ENCODE results near the gene JMJD8. TPM values are rescaled to one million over a fixed set of nuclear protein-coding genes. Genes with fewer than 3 reads are reported as not detected.

The JMJD8 gene
- total and polyA plus RNA-seq, 5 experiments from 2014 or later = 31.7 to 62.8 (median 41.2) TPM

DNA sequence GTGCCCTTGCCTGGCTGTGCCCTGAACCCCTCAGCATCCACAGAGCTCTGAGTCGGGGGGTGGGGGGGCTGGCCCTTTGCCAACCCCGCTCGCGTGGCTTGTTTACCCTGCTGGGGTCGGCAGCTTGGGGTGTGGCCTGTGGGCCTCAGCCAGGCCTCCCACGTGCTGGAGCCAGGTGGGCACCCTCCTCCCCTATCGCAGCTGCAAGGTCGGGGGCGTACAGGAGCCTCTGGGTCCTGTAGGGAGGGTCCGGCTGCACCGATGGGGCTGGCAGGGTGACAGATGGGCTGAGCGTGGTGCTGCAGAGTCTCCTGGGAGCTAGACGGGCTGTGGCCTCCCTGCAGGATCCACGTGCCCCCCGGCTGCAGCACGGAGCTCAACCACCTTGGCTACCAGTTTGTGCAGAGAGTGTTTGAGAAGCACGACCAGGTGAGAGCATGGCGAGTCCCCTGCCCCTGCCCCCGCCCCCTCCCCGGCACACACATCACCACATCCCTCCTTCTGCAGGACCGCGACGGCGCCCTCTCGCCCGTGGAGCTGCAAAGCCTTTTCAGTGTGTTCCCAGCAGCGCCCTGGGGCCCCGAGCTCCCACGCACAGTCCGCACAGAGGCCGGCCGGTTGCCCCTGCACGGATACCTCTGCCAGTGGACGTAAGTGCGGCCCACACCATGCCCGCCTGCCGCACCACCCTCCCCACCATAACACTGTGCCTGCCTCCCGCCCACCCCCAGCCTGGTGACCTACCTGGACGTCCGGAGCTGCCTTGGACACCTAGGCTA, 12.6 kb downstream of the JMJD8 start:
- ATAC-seq (no peak), DNase-seq (no peak)
- peak overlapping the region in 2 of 10 donors; percentile 9 to 58 for H3K4me3 Mint-ChIP-seq
- H3K36me3 Mint-ChIP-seq = peaks cover 0 to 19% (median 0%) of the 10 kb centered on the region in 3 donors
- POLR2A ChIA-PET = interaction anchor here (0.6 to 7.9 kb wide), 3 partner anchors 9 to 650 kb away, joined by 3 to 95 read pairs (median 4); partner anchors contain the start of genes JMJD8, STUB1 and WDR24
- H3K9me3 Mint-ChIP-seq = no peaks in the 10 kb centered on the region
- no peak overlapping the region for H3K27ac Mint-ChIP-seq
- peaks cover 0 to 2% (median 0%) of the 10 kb centered on the region in 5 donors for H3K27me3 Mint-ChIP-seq
- H3K4me1 Mint-ChIP-seq = peaks cover 1 to 27% (median 16%) of the 10 kb centered on the region in 4 donors

DNA sequence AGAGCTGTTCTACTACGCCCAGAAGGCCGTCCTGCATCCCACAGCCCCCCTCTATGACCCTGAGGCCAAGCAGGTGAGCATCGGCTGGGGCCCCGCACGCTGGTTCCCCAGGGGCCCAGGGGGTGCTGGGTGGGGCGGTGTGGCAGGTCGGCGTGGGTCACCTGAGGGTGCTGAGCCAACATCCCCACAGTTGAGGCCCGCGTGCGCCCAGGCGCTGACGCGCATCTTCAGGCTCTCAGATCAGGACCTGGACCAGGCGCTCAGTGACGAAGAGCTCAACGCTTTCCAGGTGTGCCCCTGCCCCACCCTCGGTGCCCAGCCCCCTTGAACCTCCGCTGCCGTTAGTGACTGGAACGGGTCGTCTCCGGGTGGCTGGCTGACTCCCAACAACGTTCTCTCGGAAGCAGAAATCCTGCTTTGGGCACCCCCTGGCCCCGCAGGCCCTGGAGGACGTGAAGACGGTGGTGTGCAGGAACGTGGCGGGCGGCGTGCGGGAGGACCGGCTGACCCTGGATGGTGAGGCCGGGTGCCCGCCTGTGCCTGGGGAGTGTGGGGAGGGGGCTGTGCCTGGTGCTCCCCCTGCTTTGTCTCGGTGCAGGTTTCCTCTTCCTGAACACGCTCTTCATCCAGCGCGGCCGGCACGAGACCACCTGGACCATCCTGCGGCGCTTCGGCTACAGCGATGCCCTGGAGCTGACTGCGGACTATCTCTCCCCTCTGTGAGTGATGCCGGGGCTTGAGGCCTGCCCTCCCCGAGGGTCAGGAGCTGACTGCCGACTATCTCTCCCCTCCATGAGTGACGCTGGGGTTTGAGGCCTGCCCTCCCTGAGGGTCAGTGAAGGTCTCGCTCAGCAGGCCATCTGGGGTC, 13.4 kb downstream of the JMJD8 start:
- peaks cover 0 to 19% (median 0%) of the 10 kb centered on the region in 3 donors for H3K36me3 Mint-ChIP-seq
- H3K9me3 Mint-ChIP-seq = no peaks in the 10 kb centered on the region
- no peaks in the 10 kb centered on the region for H3K27me3 Mint-ChIP-seq
- POLR2A ChIA-PET = interaction anchor here (0.6 to 7.9 kb wide), 5 partner anchors 10 to 651 kb away, joined by 3 to 95 read pairs (median 4); partner anchors contain the start of genes JMJD8, METTL26, STUB1 and WDR24
- peak overlapping the region in 4 of 10 donors; percentile 18 to 58 (median 48) for H3K4me3 Mint-ChIP-seq
- H3K27ac Mint-ChIP-seq = no peak overlapping the region
- ATAC-seq (no peak), DNase-seq (no peak)
- peaks cover 1 to 26% (median 16%) of the 10 kb centered on the region in 4 donors for H3K4me1 Mint-ChIP-seq

DNA sequence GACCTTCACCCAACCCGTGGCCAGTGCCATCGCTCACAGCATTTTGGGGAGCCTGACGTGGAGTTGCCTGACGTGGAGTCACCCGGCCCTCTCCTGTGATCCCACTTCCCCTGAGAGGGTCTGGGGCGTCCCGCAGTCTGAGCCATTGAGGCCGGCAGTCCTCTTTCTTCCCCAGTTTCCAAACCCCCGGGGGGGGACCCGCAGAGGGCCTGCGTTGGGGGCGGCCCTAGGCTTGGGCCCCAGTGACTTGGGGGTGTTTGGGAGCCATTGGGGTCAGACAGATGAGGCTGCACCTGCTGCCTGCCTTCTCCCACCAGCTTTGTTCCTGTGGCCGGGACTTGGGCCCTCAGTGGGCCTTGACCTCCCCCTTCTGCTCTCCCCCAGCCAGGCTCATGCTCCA, 14.5 kb downstream of the JMJD8 start:
- H3K4me1 Mint-ChIP-seq = peaks cover 1 to 19% (median 10%) of the 10 kb centered on the region in 4 donors
- no peak for DNase-seq
- ATAC-seq = no peak

DNA sequence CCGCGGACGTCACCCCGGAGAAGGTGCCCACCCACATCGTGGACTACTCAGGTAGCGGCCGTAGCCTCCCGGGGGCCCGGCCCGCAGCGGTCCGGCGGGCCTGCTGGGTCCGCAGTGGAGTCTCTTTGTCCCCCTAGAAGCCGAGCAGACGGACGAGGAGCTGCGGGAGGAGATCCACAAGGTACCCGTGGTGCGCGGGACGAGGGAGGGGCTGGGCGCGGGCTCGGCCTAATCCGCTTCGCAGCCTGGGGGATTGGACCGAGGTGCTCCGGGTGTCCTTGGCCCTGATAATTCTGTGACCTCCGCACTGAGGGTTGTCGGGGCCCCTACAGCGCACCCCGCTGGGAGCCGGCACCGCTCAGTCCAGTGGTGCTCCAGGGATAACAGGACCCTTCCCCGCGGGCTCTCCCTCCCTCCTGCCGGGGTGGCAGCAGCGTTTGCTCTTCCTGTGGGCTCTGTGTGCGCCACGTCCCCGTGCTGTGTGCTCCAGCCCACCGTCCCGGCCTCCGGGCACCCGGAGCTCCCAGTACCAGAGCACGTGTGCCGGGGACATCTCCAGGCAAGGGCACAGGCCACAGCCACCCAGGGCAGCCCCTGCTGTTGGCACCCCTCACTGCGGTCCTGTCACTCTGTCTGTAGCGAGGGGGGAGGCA, 15.5 kb downstream of the JMJD8 start:
- Mint-ChIP-seq H3K27me3 (no peaks in the 10 kb centered on the region), H3K4me1 (peaks cover 0 to 19% (median 10%) of the 10 kb centered on the region in 4 donors), H3K4me3 (peak overlapping the region; percentile 56 to 85 (median 76)), H3K9me3 (no peaks in the 10 kb centered on the region), H3K36me3 (peaks cover 0 to 18% (median 0%) of the 10 kb centered on the region in 3 donors), H3K27ac (peak overlapping the region in 6 of 10 donors; percentile 68 to 80 (median 70))
- ATAC-seq (peak; percentile 11 to 14), DNase-seq (no peak)
- POLR2A ChIA-PET = interaction anchor here (1.1 to 7.9 kb wide), 8 partner anchors 12 to 71 kb away, joined by 3 to 95 read pairs (median 8); partner anchors contain the start of genes JMJD8, METTL26, STUB1 and WDR24

More for the DNA sequence above, 14.5 kb downstream of the JMJD8 start:
- Mint-ChIP-seq H3K27me3 (no peaks in the 10 kb centered on the region), H3K4me3 (peak overlapping the region in 9 of 10 donors; percentile 11 to 85 (median 39)), H3K36me3 (peaks cover 0 to 18% (median 0%) of the 10 kb centered on the region in 3 donors), H3K27ac (peak overlapping the region in 4 of 10 donors; percentile 43 to 75 (median 60)), H3K9me3 (no peaks in the 10 kb centered on the region)
- POLR2A ChIA-PET = interaction anchor here (1.0 to 7.9 kb wide), 3 partner anchors 11 to 33 kb away, joined by 3 to 95 read pairs (median 16); partner anchors contain the start of genes JMJD8, METTL26 and STUB1

DNA sequence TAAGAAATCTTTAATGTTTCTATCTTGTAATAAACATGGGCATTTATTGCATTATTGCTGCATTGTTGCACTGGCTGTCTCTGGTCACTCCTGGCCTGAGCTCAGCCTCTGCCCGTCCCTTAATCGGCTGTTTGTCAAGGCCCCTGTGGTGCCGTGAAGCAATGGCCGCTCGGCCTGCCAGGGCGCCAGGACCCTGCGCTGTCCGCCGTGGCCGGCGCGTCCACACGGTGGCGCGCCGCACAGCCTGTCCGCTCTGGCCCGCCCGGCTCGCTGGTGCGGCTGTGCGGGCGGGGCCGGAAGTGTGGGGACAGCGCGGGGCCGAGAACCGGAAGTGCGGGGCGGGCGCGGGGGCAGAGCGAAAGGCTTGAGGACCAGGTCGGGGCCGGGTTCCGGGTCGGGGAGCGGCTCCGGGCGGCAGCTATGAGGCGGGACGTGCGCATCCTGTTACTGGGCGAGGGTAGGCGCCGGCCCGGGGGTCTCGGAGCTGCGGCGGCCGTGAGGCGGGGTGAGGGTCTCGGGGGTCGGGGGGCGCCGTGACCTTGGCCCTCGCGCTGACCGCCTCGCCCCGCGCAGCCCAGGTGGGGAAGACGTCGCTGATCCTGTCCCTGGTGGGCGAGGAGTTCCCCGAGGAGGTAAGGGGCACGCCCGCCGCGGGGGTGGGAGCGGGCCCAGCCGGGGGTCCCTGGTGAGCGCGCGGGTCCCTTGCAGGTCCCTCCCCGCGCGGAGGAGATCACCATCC, 16.2 kb downstream of the JMJD8 start, which contains the start of gene RHOT2:
RHOT2 (plus strand) TSS at position 353 of the 739 bp plus-strand sequence; CDS start at position 421, 68 bp downstream.
- Mint-ChIP-seq H3K27me3 (no peaks in the 10 kb centered on the region), H3K4me1 (peaks cover 0 to 17% (median 11%) of the 10 kb centered on the region in 4 donors), H3K4me3 (peak within 1 kb of the TSS; percentile 65 to 87 (median 80)), H3K9me3 (no peaks in the 10 kb centered on the region), H3K27ac (peak within 1 kb of the TSS in 9 of 10 donors; percentile 79 to 96 (median 87)), H3K36me3 (peaks cover 0 to 13% (median 0%) of the 10 kb centered on the region in 3 donors)
- ATAC-seq (peak; percentile 88 to 94), DNase-seq (peak; percentile 79 to 92 (median 86))
- POLR2A ChIA-PET = interaction anchor here (0.6 to 7.9 kb wide), 11 partner anchors 11 to 71 kb away, joined by 3 to 95 read pairs (median 4); partner anchors contain the start of genes JMJD8, METTL26, STUB1 and WDR24

DNA sequence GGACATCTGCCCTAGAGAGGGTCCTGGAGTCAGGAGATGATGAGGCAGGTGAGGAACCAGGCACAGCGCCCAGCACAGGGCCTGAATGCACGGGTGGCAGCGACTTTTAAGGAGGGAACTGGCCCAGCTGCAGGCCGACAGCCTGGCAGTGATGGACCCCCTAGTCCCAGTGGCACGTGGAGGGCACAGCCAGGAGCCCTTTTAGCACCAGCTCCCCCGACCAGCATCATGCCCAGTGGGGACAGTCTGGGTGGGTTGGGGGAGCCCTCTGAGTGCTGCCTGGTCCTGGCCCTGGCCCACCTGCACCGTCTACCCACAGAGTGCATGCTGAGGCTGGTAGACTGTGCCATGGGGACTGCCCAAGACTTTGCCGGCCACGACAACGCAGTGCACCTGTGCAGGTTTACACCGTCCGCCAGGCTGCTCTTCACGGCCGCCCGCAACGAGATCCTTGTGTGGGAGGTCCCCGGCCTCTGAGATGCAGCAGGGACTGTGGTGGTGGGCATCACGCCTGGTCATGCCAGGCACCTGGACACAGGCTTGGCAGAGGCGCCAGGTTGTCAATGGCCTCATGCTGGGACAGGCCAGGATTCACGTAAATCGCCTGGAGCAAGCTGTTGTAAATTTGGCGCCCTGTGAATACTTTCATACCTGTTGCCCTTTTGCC, 16.9 kb downstream of the JMJD8 start:
- Mint-ChIP-seq H3K4me1 (peaks cover 0 to 16% (median 11%) of the 10 kb centered on the region in 4 donors), H3K4me3 (peak overlapping the region; percentile 65 to 87 (median 80)), H3K36me3 (peaks cover 0 to 9% (median 0%) of the 10 kb centered on the region in 3 donors), H3K27me3 (no peaks in the 10 kb centered on the region), H3K9me3 (no peaks in the 10 kb centered on the region), H3K27ac (peak overlapping the region in 9 of 10 donors; percentile 79 to 96 (median 87))
- POLR2A ChIA-PET = interaction anchor here (0.6 to 7.9 kb wide), 11 partner anchors 10 to 53 kb away, joined by 3 to 95 read pairs (median 4); partner anchors contain the start of genes JMJD8, METTL26, STUB1 and WDR24
- no peak for ATAC-seq
- DNase-seq = no peak

DNA sequence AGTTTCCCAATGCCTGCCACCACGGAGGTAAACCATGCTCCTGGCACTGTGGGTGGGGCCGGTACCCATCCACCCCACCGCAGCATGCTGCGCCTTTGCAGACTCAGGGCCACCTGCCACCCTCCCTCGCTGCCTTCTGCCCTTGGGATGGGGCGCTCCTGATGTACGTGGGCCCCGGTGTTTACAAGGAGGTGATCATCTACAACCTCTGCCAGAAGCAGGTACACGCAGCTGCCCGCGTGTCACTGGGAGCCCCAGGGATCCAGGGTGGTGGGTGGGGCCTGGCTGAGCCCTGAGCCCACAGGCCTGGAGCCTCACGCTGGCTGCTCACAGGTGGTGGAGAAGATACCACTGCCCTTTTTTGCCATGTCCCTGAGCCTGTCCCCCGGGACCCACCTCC, 17.6 kb downstream of the JMJD8 start:
- POLR2A ChIA-PET = interaction anchor here (0.8 to 7.9 kb wide), 4 partner anchors 14 to 29 kb away, joined by 4 to 95 read pairs (median 9); partner anchors contain the start of genes JMJD8, STUB1, WDR24 and WDR90
- Mint-ChIP-seq H3K4me3 (no peak overlapping the region), H3K27me3 (no peaks in the 10 kb centered on the region), H3K36me3 (peaks cover 0 to 5% (median 0%) of the 10 kb centered on the region in 3 donors), H3K4me1 (peaks cover 0 to 16% (median 11%) of the 10 kb centered on the region in 4 donors), H3K27ac (peak overlapping the region in 1 of 10 donors; percentile 58), H3K9me3 (no peaks in the 10 kb centered on the region)
- DNase-seq = no peak
- ATAC-seq = no peak

DNA sequence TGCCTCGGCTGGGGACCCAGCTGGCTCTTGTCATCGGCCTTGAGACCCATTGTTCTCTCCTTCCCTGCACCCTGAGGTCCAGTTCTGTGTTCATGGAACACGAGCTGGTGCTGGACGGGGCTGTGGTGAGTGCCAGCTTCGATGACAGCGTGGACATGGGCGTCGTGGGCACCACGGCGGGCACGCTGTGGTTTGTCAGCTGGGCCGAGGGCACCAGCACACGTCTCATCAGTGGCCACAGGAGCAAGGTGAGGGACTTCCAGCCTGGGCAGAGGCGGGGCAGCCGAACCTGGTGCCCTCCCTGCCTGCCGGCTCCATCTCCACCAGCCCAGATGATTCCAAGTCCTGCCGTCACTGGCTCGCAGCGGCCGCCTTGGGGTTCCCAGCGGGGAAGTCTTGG, 21.5 kb downstream of the JMJD8 start:
- Mint-ChIP-seq H3K4me1 (peaks cover 2 to 12% (median 10%) of the 10 kb centered on the region in 4 donors), H3K4me3 (no peak overlapping the region), H3K27ac (no peak overlapping the region), H3K27me3 (no peaks in the 10 kb centered on the region), H3K9me3 (no peaks in the 10 kb centered on the region), H3K36me3 (no peaks in the 10 kb centered on the region)
- DNase-seq (no peak), ATAC-seq (no peak)
- POLR2A ChIA-PET = interaction anchor here (1.3 to 1.8 kb wide), 2 partner anchors 13 to 33 kb away, joined by 3 to 6 read pairs; partner anchors contain the start of gene WDR90

DNA sequence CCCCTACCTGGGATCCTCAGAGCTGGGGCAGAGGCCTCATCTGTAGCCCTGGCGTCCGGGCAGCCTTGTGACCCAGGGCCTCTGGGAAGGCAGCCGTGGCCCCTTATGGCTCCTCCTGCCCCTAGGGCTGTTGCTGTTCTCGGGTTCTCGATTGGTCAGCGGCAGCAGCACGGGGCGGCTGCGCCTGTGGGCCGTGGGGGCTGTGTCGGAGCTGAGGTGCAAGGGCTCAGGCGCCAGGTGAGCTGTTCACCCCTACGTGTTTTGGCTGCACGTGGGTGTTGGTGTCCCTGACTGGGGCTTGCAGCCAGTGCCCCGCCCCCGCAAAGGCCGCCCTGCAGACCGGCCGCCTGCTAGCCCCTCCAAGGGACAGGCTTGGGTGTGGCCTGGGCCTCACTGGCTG, 22.0 kb downstream of the JMJD8 start:
- DNase-seq (no peak), ATAC-seq (no peak)
- H3K9me3 Mint-ChIP-seq = no peaks in the 10 kb centered on the region
- H3K27me3 Mint-ChIP-seq = no peaks in the 10 kb centered on the region
- no peak overlapping the region for H3K4me3 Mint-ChIP-seq
- no peaks in the 10 kb centered on the region for H3K36me3 Mint-ChIP-seq
- peaks cover 2 to 8% (median 7%) of the 10 kb centered on the region in 4 donors for H3K4me1 Mint-ChIP-seq
- POLR2A ChIA-PET = interaction anchor here (1.3 to 1.8 kb wide), 3 partner anchors 13 to 33 kb away, joined by 3 to 6 read pairs (median 3); partner anchors contain the start of genes METTL26 and WDR90
- no peak overlapping the region for H3K27ac Mint-ChIP-seq

DNA sequence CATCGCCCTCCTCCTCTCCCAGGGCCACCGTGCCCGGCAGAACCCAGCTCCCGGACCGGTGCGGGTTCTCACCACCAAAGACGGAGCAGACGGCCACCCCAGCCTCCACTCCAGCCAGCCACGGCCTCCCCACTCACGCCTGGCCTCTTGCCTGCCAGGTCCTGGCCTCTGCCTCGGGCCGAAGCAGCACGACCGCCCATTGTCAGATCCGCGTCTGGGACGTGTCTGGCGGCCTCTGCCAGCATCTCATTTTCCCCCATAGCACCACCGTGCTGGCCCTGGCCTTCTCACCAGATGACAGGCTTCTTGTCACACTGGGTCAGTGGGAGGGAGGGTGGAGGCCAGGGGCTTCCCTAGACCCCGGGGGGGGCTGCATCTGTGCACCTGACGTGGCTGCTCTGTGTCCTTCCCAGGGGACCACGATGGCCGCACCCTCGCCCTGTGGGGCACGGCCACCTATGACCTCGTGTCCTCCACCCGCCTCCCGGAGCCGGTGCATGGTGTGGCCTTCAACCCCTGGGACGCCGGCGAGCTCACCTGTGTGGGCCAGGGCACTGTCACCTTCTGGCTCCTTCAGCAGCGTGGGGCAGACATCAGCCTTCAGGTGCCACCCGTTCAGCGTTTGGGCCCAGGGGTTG, 22.8 kb downstream of the JMJD8 start:
- peak overlapping the region in 2 of 10 donors; percentile 30 to 31 for H3K4me3 Mint-ChIP-seq
- H3K9me3 Mint-ChIP-seq = no peaks in the 10 kb centered on the region
- peak overlapping the region in 1 of 10 donors; percentile 69 for H3K27ac Mint-ChIP-seq
- H3K27me3 Mint-ChIP-seq = no peaks in the 10 kb centered on the region
- H3K36me3 Mint-ChIP-seq = no peaks in the 10 kb centered on the region
- ATAC-seq (no peak), DNase-seq (no peak)
- POLR2A ChIA-PET = interaction anchor here (1.3 to 1.8 kb wide), 2 partner anchors 25 to 34 kb away, joined by 3 to 6 read pairs; partner anchors contain the start of gene METTL26
- H3K4me1 Mint-ChIP-seq = peaks cover 2 to 7% (median 6%) of the 10 kb centered on the region in 4 donors

Measured in naive thymus-derived CD8-positive, alpha-beta T cell (primary cell).